ENCODE measurements around the gene ADAMTS9. TPM values are rescaled to one million over a fixed set of nuclear protein-coding genes. Genes with fewer than 3 reads are reported as not detected.

Gene ADAMTS9
- polyA plus RNA-seq, 1 donor from 2014 or later = 0.32 TPM

GRCh38 chr3:64655160-64655559 is 32.6 kb downstream of the ADAMTS9 start:
- no peak overlapping the region for H2AFZ ChIP-seq (ENCODE audit: low read depth, low read length)
- H3K36me3 ChIP-seq (ENCODE audit: insufficient read depth, low read length) = no peaks in the 10 kb centered on the region
- no peak overlapping the region for H3K4me3 ChIP-seq (ENCODE audit: low read length)
- H3K27ac ChIP-seq (ENCODE audit: low read length) = no peak overlapping the region
- no peak overlapping the region for H3K9ac ChIP-seq (ENCODE audit: low read length)
- H3F3A ChIP-seq (ENCODE audit: insufficient read depth, low read length, poor library complexity, severe bottlenecking) = no peaks in the 10 kb centered on the region
- no peaks in the 10 kb centered on the region for H3K27me3 ChIP-seq (ENCODE audit: insufficient read depth, low read depth, low read length)
- H3K4me2 ChIP-seq (ENCODE audit: low read length) = no peak overlapping the region
- H3K9me2 ChIP-seq (ENCODE audit: insufficient read depth, low read length) = no peaks in the 10 kb centered on the region
- no peaks in the 10 kb centered on the region for H3K9me3 ChIP-seq (ENCODE audit: low read length)
- TF ChIP-seq POLR2AphosphoS5 (IDR thresholded peaks at IDR 0.05) = no peak
- no peak for TF ChIP-seq EP300 (conservative IDR thresholded peaks at IDR 0.05; ENCODE audit: poor library complexity, severe bottlenecking)
- no peak for TF ChIP-seq SMC3 (conservative IDR thresholded peaks at IDR 0.05; ENCODE audit: poor library complexity)
- TF ChIP-seq TAF1 (IDR thresholded peaks at IDR 0.05; ENCODE audit: low read depth) = no peak
- TF ChIP-seq CTCF (IDR thresholded peaks at IDR 0.05; ENCODE audit: poor library complexity, severe bottlenecking) = no peak
- no peaks in the 10 kb centered on the region for H3K79me2 ChIP-seq (replicated peaks; ENCODE audit: insufficient read depth, low read length)
- no peaks in the 10 kb centered on the region for H4K20me1 ChIP-seq (ENCODE audit: insufficient read depth)

- H3K9me2 ChIP-seq (ENCODE audit: insufficient read depth, low read length) = no peaks in the 10 kb centered on the region
- no peaks in the 10 kb centered on the region for H3F3A ChIP-seq (ENCODE audit: insufficient read depth, low read length, poor library complexity, severe bottlenecking)
- no peaks in the 10 kb centered on the region for H3K79me2 ChIP-seq (replicated peaks; ENCODE audit: insufficient read depth, low read length)
- no peaks in the 10 kb centered on the region for H3K9me3 ChIP-seq (ENCODE audit: low read length)
- no peak overlapping the region for H3K27ac ChIP-seq (ENCODE audit: low read length)
- TF ChIP-seq MXI1 (conservative IDR thresholded peaks at IDR 0.05; ENCODE audit: poor library complexity, severe bottlenecking) (no peak), REST (IDR thresholded peaks at IDR 0.05; ENCODE audit: borderline replicate concordance) (no peak), RAD21 (conservative IDR thresholded peaks at IDR 0.05) (no peak), EP300 (conservative IDR thresholded peaks at IDR 0.05; ENCODE audit: poor library complexity, severe bottlenecking) (no peak), CTCF (IDR thresholded peaks at IDR 0.05; ENCODE audit: poor library complexity, severe bottlenecking) (no peak), POLR2AphosphoS5 (IDR thresholded peaks at IDR 0.05) (no peak), SMC3 (conservative IDR thresholded peaks at IDR 0.05; ENCODE audit: poor library complexity) (no peak), EZH2 (IDR thresholded peaks at IDR 0.05; ENCODE audit: borderline replicate concordance, insufficient read depth, low read length, poor library complexity, severe bottlenecking) (no peak), TAF1 (IDR thresholded peaks at IDR 0.05; ENCODE audit: low read depth) (no peak)
- H3K4me2 ChIP-seq (ENCODE audit: low read length) = no peak overlapping the region
- no peaks in the 10 kb centered on the region for H3K36me3 ChIP-seq (ENCODE audit: insufficient read depth, low read length)
- no peaks in the 10 kb centered on the region for H4K20me1 ChIP-seq (ENCODE audit: insufficient read depth)
- H2AFZ ChIP-seq (ENCODE audit: low read depth, low read length) = no peak overlapping the region
- no peaks in the 10 kb centered on the region for H3K27me3 ChIP-seq (ENCODE audit: insufficient read depth, low read depth, low read length)
- H3K9ac ChIP-seq (ENCODE audit: low read length) = no peak overlapping the region
- H3K4me3 ChIP-seq (ENCODE audit: low read length) = no peak overlapping the region
These were observed 33.8 kb downstream of the ADAMTS9 start for GRCh38 chr3:64654013-64654412.
